Ovary (tissue), 9 donors: Measurements from ENCODE around the gene ANKH. TPM values are rescaled to one million over a fixed set of nuclear protein-coding genes. Genes with fewer than 3 reads are reported as not detected.

ENCODE experiments used
- DNase-seq, 5 donors: peaks; one replicate each; pipeline ENCODE4 v3.0.0-alpha.2; 2019 to 2020
- H3K27ac ChIP-seq, 2 donors: fragments of 200-600 bp; one replicate each; pipeline versions ENCODE4 v1.5.1 to v1.8.0; 2019 to 2022
- H3K27me3 ChIP-seq: fragments of 200-600 bp; one replicate; pipeline ENCODE4 v1.8.0; 2022
- H3K36me3 ChIP-seq: fragments of 200-600 bp; sonication (generic); one replicate; pipeline ENCODE4 v1.5.1; 2019
- H3K4me1 ChIP-seq: one replicate; pipeline ENCODE4 v1.8.1; 2013; ENCODE audit warnings: mild to moderate bottlenecking, moderate library complexity; ENCODE audit not compliant: insufficient read depth
- H3K4me3 ChIP-seq: fragments of 200-600 bp; sonication (generic); one replicate; pipeline ENCODE4 v1.5.1; 2017
- H3K9me3 ChIP-seq, 2 donors: fragments of 200-600 bp in 1 of 2; sonication (generic) in 1 of 2; one replicate each; pipeline versions ENCODE4 v1.5.1 to v1.8.1; 2013 to 2019; ENCODE audit warnings: mild to moderate bottlenecking in 1 of 2, moderate library complexity in 1 of 2
- EP300 ChIP-seq: sonication (generic); formaldehyde crosslinking; IDR thresholded peaks from one replicate; pipeline ENCODE4 v1.6.1; 2017; ENCODE audit warnings: antibody characterized with exemption
- POLR2A ChIP-seq: fragments of 450-650 bp; IDR thresholded peaks from one replicate; pipeline ENCODE4 v1.6.1; 2017; ENCODE audit warnings: antibody characterized with exemption, mild to moderate bottlenecking, moderate library complexity
- WGBS, 3 donors: extraction: QIAGEN DNeasy Blood & Tissue Kit in 1 of 3; methylation state at CpG; one replicate each; pipeline versions ENCODE4 v1.1.5 to v1.1.7; 2013 to 2017; 5-methylcytosine and 5-hydroxymethylcytosine counted together
- intact Hi-C, 4 donors: fragments of 100-400 bp; cut with DNase I; formaldehyde crosslinking; loops; one replicate each; pipeline versions ENCODE4 v1.11.0 to v1.15.1; 2022 to 2023
- polyA plus RNA-seq, 2 donors: library from polyadenylated mRNA; stranded (reverse); fragments of 200-250 nt in 1 of 2; fragments of 350-450 nt in 1 of 2; fragmentation: Illumina TruSeq in 1 of 2; extraction: RNeasy Lipid Tissue Mini Kit (QIAGEN cat#74804) in 1 of 2; gene quantifications; one replicate each; pipeline ENCODE4 v1.2.3, GENCODE V29; 2013 to 2014
- total RNA-seq, 7 donors: library from RNA; depleted of rRNA in 2 of 7; stranded (reverse); fragments of >200 nt in 2 of 7; fragmentation: NEBNext Ultra II Directional in 3 of 7; extraction: Animal tissue kit (Norgen Biotek cat#: 25700) in 3 of 7; gene quantifications; one replicate each; pipeline versions ENCODE4 v1.1.0 to v1.2.4, GENCODE V29; 2016 to 2023
- TF ChIP-seq, protein P1 (sequence below), 3 donors: fragments of 450-650 bp in 2 of 3; fragments of 200-600 bp in 1 of 3; IDR thresholded peaks; one replicate each; pipeline versions ENCODE4 v1.5.1 to v1.8.0; 2016 to 2022; ENCODE audit warnings: antibody characterized with exemption in 3 of 3, mild to moderate bottlenecking in 1 of 3
- donor health status: DM: no; HTN: no; CAD: no; lungs with moderate emphysema.
- donor health status: DM: no; HTN: no; CAD: no.
- donor health status: Bipolar disorder and iron deficiency.
- donor health status: DM: yes; HTN: yes; CAD: no.
- donor health status: DM: no; HTN: no; CAD: no.
- donor health status: DM: yes; HTN: yes; CAD: no.

The ANKH gene
- total and polyA plus RNA-seq, 9 donors, result 17.2 to 80.7 (median 44.6) TPM

DNA sequence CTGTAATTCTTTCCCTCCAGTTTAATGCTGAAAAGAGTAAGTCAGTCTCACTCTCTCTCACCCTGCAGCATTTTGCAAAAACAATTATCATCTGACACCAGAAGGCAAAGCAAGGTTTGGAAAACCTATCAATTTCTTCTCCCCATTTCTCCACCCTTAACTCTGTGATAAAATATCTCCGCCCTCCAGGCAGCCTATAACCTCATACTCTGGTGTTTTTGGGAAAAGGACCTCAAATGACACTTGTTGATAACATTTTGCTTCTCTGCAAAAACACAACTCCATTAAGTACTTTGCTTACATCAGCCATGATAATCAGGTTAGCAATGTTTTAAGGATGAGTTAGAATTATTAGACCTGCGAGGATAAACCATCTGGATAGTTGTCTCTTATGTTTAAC lies 2.3 kb downstream of the ANKH start:
- no peaks in the 10 kb centered on the region for H3K9me3 ChIP-seq
- no peaks in the 10 kb centered on the region for H3K36me3 ChIP-seq
- H3K27me3 ChIP-seq, result no peaks in the 10 kb centered on the region
- H3K27ac ChIP-seq, result no peak overlapping the region
- TF ChIP-seq POLR2A, result no peak
- peaks cover 6% of the 10 kb centered on the region for H3K4me1 ChIP-seq
- WGBS, 3 donors, result 79 to 86% (median 85%) methylated on average over 2 of the region's 2 CpGs
- no peak for DNase-seq
- intact Hi-C loops, result loop anchor here in 1 of 4 donors (10.0 kb wide), 1 partner anchor 134 kb away; no protein-coding TSS in a partner anchor
- no peak overlapping the region for H3K4me3 ChIP-seq

DNA sequence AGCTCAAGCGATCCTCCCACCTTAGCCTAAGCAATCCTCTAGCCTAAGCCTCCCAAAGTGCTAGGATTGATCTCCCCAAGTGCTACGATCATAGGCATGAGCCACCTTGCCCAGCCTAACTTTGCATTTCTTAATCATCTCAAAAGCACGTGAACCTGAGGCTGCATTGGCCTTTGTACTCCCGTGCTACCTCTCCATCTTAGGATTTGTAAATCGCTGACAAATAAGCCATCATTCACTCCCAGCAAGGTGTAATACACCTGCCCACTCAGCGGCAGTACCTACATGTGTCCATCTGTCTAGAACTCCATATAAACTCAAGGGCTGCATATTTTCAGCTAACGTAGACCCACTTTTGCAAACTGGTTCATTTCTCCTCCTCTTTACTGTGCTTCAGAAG lies 2.8 kb downstream of the ANKH start:
- no peaks in the 10 kb centered on the region for H3K27me3 ChIP-seq
- DNase-seq, result no peak
- TF ChIP-seq, protein P1, sequence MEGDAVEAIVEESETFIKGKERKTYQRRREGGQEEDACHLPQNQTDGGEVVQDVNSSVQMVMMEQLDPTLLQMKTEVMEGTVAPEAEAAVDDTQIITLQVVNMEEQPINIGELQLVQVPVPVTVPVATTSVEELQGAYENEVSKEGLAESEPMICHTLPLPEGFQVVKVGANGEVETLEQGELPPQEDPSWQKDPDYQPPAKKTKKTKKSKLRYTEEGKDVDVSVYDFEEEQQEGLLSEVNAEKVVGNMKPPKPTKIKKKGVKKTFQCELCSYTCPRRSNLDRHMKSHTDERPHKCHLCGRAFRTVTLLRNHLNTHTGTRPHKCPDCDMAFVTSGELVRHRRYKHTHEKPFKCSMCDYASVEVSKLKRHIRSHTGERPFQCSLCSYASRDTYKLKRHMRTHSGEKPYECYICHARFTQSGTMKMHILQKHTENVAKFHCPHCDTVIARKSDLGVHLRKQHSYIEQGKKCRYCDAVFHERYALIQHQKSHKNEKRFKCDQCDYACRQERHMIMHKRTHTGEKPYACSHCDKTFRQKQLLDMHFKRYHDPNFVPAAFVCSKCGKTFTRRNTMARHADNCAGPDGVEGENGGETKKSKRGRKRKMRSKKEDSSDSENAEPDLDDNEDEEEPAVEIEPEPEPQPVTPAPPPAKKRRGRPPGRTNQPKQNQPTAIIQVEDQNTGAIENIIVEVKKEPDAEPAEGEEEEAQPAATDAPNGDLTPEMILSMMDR (IDR thresholded peaks at IDR 0.05), result no peak
- TF ChIP-seq EP300, result no peak
- no peak for TF ChIP-seq POLR2A
- no peaks in the 10 kb centered on the region for H3K9me3 ChIP-seq
- no peaks in the 10 kb centered on the region for H3K36me3 ChIP-seq
- no peak overlapping the region for H3K4me3 ChIP-seq
- WGBS, 3 donors, result 93 to 95% (median 95%) methylated on average over 7 of the region's 7 CpGs
- intact Hi-C loops, result loop anchor here in 1 of 4 donors (10.0 kb wide), 1 partner anchor 134 kb away; no protein-coding TSS in a partner anchor
- H3K27ac ChIP-seq, result no peak overlapping the region
- H3K4me1 ChIP-seq, result peaks cover 6% of the 10 kb centered on the region

DNA sequence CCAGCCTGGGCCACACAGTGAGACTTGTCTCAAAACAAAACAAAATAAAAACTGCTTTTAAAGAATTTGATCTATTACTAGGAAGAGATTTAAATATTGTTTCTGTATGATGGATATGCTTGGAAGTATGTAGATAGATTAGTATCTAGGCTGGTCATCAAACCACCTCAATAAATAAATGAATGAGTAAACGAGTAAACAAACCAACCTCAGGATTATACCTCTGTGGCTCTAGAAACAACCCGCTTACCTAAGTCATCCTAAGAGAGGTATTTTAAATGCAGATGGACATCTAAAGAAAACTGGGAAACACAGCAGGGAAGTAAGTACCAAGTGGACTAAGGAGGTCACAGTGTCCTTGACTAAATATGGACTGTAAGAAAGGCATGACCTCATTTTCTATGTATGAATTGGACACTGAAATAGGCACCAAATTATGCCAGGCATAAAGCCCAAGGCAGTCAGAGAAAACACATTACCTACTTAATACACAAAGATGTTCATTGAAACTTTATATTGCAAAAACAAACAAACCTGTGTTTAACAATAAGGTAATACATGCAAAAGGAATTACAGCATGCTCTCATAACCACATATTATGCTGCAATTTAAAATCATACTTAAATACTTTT lies 7.3 kb downstream of the ANKH start:
- Histone ChIP-seq H3K4me1 (peaks cover 6% of the 10 kb centered on the region), H3K9me3 (no peaks in the 10 kb centered on the region), H3K4me3 (no peak overlapping the region), H3K27me3 (no peaks in the 10 kb centered on the region), H3K36me3 (no peaks in the 10 kb centered on the region), H3K27ac (no peak overlapping the region)
- no peak for TF ChIP-seq POLR2A
- TF ChIP-seq, protein P1 (IDR thresholded peaks at IDR 0.05), result no peak
- no peak for TF ChIP-seq EP300
- intact Hi-C loops, result loop anchor here in 1 of 4 donors (10.0 kb wide), 1 partner anchor 129 kb away; no protein-coding TSS in a partner anchor
- no peak for DNase-seq
- 85 to 89% (median 86%) methylated on average over 2 of the region's 2 CpGs for WGBS, 3 donors

DNA sequence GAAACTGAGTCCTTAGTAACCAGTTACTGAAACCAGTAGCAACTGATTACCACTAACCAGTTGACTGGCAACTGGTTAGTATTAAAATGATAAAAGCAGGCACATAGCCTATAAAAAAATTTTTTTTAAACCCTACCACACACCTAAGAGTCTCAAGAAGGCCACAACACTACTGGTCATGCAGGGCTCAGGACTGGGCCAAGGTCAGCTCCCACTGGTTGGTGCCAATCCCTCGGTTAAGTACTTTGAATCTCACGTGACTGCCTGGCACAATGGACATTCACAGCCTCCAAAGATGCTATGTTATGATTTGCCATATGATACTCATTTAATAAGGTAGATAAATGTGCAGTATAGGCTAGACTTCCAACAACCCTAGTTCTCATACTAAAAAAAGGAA lies 8.5 kb downstream of the ANKH start:
- intact Hi-C loops, result loop anchor here in 1 of 4 donors (10.0 kb wide), 1 partner anchor 128 kb away; no protein-coding TSS in a partner anchor
- H3K36me3 ChIP-seq, result no peaks in the 10 kb centered on the region
- WGBS, 3 donors, result 73 to 84% (median 75%) methylated on average over 2 of the region's 2 CpGs
- TF ChIP-seq EP300, result no peak
- H3K4me3 ChIP-seq, result no peak overlapping the region
- no peak for DNase-seq
- H3K27me3 ChIP-seq, result no peaks in the 10 kb centered on the region
- H3K27ac ChIP-seq, result no peak overlapping the region
- no peaks in the 10 kb centered on the region for H3K9me3 ChIP-seq
- H3K4me1 ChIP-seq, result peaks cover 6% of the 10 kb centered on the region

DNA sequence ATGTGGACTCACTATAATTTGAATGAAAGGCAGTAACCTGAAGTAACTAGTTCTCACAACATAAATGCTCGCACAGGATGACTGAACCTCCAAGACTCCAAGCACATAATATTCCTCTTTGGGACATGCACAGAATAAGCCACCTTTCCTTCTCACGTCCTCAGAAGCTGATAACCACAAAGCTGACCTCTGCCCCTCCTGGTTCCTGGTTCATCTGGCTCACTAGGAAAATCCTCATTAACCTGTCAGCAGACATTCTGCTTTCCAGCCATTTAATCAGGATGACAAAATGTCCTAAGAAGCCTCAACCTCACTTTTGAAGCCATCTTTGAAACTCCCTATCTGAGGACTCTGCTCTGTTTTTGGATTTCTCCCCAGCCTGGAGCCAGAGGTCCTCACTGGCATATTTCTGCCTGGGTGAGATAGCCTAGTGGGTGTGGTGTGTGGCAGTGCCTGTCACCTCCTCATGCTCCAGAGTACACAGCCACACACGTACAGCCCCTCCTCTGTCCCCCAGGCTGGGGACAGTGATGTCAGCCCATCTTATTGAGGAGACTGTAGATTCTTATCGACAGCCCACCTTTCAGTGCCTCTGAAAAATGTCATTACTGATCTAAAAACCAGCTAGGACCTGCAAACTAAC lies 10.3 kb downstream of the ANKH start:
- no peak overlapping the region for H3K27ac ChIP-seq
- WGBS, 3 donors, result 79 to 91% (median 81%) methylated on average over 4 of the region's 4 CpGs
- no peak overlapping the region for H3K4me3 ChIP-seq
- intact Hi-C loops, result loop anchor here in 1 of 4 donors (10.0 kb wide), 1 partner anchor 126 kb away; no protein-coding TSS in a partner anchor
- H3K9me3 ChIP-seq, result no peaks in the 10 kb centered on the region
- no peak for DNase-seq
- TF ChIP-seq POLR2A (no peak), EP300 (no peak)
- TF ChIP-seq, protein P1 (IDR thresholded peaks at IDR 0.05), result no peak
- H3K4me1 ChIP-seq, result peaks cover 6% of the 10 kb centered on the region
- H3K36me3 ChIP-seq, result no peaks in the 10 kb centered on the region
- H3K27me3 ChIP-seq, result no peaks in the 10 kb centered on the region
